ENCODE data around the gene MED12L.
"Not testable (repeated sequence)": the region's sequence is repeated elsewhere in the genome, so short reads cannot be mapped to it uniquely, and the experiment has no call there.

MED12L gene

DNA sequence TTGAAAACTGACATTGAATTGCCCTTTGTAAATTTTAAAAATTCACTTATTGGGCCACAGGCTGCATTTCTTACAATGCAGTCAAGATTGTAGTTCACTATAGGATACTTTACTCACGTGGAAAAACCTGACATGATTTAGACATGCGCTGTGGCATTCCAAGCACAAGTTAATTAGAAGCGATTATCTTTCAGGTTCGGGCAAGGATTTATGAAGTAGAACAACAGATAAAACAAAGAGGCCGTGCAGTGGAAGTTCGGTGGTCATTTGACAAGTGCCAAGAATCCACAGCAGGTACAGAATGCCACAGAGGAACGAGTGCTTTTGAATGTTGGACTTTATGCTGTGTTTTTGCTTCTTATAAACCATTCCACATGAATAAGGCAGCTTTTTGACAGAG lies 79.8 kb downstream of the MED12L start:
- H3K79me2 ChIP-seq (ENCODE audit: insufficient read depth, low read depth) = no peaks in the 10 kb centered on the region
- no peak overlapping the region for H3K4me3 ChIP-seq (IDR thresholded peaks at IDR 0.05; ENCODE audit: insufficient read depth, low read depth, low read length)
- H2AFZ ChIP-seq (ENCODE audit: low read depth) = no peak overlapping the region
- H3K36me3 ChIP-seq (ENCODE audit: insufficient read depth) = no peaks in the 10 kb centered on the region
- peaks cover 21% of the 10 kb centered on the region for H3K4me1 ChIP-seq (ENCODE audit: low read depth, poor library complexity, severe bottlenecking)
- H3K27me3 ChIP-seq (ENCODE audit: insufficient read depth, low read depth) = no peaks in the 10 kb centered on the region
- no peak overlapping the region for H3K27ac ChIP-seq
- TF ChIP-seq, protein P1, sequence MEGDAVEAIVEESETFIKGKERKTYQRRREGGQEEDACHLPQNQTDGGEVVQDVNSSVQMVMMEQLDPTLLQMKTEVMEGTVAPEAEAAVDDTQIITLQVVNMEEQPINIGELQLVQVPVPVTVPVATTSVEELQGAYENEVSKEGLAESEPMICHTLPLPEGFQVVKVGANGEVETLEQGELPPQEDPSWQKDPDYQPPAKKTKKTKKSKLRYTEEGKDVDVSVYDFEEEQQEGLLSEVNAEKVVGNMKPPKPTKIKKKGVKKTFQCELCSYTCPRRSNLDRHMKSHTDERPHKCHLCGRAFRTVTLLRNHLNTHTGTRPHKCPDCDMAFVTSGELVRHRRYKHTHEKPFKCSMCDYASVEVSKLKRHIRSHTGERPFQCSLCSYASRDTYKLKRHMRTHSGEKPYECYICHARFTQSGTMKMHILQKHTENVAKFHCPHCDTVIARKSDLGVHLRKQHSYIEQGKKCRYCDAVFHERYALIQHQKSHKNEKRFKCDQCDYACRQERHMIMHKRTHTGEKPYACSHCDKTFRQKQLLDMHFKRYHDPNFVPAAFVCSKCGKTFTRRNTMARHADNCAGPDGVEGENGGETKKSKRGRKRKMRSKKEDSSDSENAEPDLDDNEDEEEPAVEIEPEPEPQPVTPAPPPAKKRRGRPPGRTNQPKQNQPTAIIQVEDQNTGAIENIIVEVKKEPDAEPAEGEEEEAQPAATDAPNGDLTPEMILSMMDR (conservative IDR thresholded peaks at IDR 0.05; ENCODE audit: low read depth, low read length) = no peak
- H4K20me1 ChIP-seq (ENCODE audit: insufficient read depth) = no peaks in the 10 kb centered on the region
- no peak overlapping the region for H3K9ac ChIP-seq
- no peak overlapping the region for H3K4me2 ChIP-seq

DNA sequence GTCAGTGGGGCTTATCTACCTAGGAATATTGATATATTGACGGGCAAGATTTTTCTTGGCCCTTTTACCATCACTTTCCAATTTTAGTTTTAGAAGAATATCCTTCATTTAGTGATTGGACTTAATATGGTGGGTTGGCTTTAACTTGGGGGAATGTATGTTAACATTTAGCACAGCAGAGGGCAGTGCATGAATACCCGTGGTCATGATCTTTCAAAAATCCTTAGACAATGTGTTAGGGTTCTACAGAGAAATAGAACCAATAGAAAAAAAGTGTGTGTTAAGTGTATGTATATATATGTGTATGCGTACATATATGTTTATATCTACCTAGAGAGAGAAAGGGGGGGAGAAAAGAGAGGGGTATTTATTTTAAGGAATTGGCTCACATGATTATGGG lies 80.7 kb downstream of the MED12L start:
- peaks cover 31% of the 10 kb centered on the region for H3K4me1 ChIP-seq (ENCODE audit: low read depth, poor library complexity, severe bottlenecking)
- no peak overlapping the region for H3K27ac ChIP-seq
- H3K4me3 ChIP-seq (IDR thresholded peaks at IDR 0.05; ENCODE audit: insufficient read depth, low read depth, low read length) = no peak overlapping the region
- H3K27me3 ChIP-seq (ENCODE audit: insufficient read depth, low read depth) = no peaks in the 10 kb centered on the region
- H2AFZ ChIP-seq (ENCODE audit: low read depth) = no peak overlapping the region
- H3K79me2 ChIP-seq (ENCODE audit: insufficient read depth, low read depth) = no peaks in the 10 kb centered on the region
- no peaks in the 10 kb centered on the region for H4K20me1 ChIP-seq (ENCODE audit: insufficient read depth)
- H3K36me3 ChIP-seq (ENCODE audit: insufficient read depth) = no peaks in the 10 kb centered on the region
- H3K9ac ChIP-seq = no peak overlapping the region
- H3K4me2 ChIP-seq = no peak overlapping the region
- TF ChIP-seq, protein P1 (conservative IDR thresholded peaks at IDR 0.05; ENCODE audit: low read depth, low read length) = peak; percentile 51

DNA sequence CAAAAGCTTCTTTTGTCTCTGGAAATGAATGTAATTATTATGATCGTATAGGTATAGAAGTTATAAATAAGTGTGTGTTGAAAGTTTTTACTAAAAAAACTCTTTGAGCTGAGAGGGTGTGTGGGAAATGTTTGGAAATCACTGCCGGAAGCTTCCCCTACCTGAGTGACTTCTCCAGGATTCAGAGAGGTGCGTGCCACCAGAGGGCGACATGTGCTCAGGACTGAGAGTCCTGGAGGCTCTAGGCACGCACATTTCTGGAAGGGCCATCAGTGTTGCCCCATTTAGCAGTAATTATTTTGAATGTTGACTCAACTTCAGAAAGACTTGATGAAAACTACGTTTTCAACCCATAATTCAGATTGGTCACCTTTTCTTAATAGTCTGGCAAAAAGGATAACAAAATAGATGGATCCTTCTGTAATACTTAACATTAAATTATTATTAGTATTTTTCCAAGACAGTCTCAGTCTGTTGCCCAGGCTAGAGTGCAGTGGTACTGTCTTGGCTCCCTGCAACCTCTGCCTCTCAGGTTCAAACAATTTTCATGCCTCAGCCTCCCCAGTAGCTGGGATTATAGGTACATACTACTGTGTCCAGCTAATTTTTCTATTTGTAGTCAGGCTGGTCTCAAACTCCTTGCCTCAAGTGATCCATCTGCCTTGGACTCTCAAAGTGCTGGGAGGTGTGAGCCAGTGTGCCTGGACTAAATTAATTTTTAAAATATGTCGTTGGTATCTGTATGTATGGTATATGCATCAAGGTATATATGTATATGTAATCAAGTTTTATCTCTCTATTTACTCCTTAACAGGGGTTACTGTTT lies 83.0 kb downstream of the MED12L start:
- TF ChIP-seq, protein P1 (conservative IDR thresholded peaks at IDR 0.05; ENCODE audit: low read depth, low read length) = peak; percentile 91
- H3K4me2 ChIP-seq = no peak overlapping the region
- H3K27me3 ChIP-seq (ENCODE audit: insufficient read depth, low read depth) = no peaks in the 10 kb centered on the region
- no peak overlapping the region for H2AFZ ChIP-seq (ENCODE audit: low read depth)
- H3K36me3 ChIP-seq (ENCODE audit: insufficient read depth) = no peaks in the 10 kb centered on the region
- H4K20me1 ChIP-seq (ENCODE audit: insufficient read depth) = no peaks in the 10 kb centered on the region
- H3K79me2 ChIP-seq (ENCODE audit: insufficient read depth, low read depth) = no peaks in the 10 kb centered on the region
- H3K27ac ChIP-seq = no peak overlapping the region
- H3K4me1 ChIP-seq (ENCODE audit: low read depth, poor library complexity, severe bottlenecking) = peaks cover 44% of the 10 kb centered on the region
- H3K9ac ChIP-seq = no peak overlapping the region
- no peak overlapping the region for H3K4me3 ChIP-seq (IDR thresholded peaks at IDR 0.05; ENCODE audit: insufficient read depth, low read depth, low read length)

DNA sequence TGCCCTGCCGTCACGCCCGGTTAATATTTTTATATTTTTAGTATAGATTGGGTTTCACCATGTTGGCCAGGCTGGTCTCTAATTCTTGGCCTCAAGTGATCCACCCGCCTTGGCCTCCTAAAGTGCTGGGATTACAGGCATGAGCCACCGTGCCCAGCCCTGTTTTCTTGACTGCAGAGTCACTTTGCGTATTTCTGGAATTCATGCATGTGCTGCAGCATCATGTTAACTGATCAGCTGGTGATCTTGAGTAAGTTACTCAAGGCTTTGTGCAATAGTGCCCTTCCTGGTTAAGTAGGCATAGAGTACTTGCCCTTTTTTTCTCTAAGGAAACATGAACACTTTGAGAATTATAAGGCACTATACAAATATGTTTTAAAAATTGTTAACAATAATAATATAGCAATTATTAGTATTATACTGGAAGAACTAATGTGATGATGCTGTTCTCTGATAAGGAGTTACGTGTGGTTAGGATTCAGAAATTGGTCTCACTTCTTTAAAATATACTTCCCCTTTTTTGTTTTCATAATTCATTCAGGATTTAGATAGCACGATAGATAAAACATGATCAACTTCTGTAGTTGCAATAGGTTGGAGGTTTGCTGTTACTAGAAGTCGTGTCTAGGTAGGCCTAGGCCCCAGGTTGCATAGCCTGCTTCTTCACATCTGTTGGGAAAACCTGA lies 83.9 kb downstream of the MED12L start:
- H3K27me3 ChIP-seq (ENCODE audit: insufficient read depth, low read depth) = no peaks in the 10 kb centered on the region
- H3K9ac ChIP-seq = no peak overlapping the region
- peaks cover 44% of the 10 kb centered on the region for H3K4me1 ChIP-seq (ENCODE audit: low read depth, poor library complexity, severe bottlenecking)
- H3K79me2 ChIP-seq (ENCODE audit: insufficient read depth, low read depth) = no peaks in the 10 kb centered on the region
- no peak overlapping the region for H3K4me3 ChIP-seq (IDR thresholded peaks at IDR 0.05; ENCODE audit: insufficient read depth, low read depth, low read length)
- no peaks in the 10 kb centered on the region for H4K20me1 ChIP-seq (ENCODE audit: insufficient read depth)
- peak overlapping the region; percentile 52 for H3K4me2 ChIP-seq
- no peaks in the 10 kb centered on the region for H3K36me3 ChIP-seq (ENCODE audit: insufficient read depth)
- TF ChIP-seq, protein P1 (conservative IDR thresholded peaks at IDR 0.05; ENCODE audit: low read depth, low read length) = no peak
- H2AFZ ChIP-seq (ENCODE audit: low read depth) = no peak overlapping the region
- peak overlapping the region; percentile 6; the same call in 1 of the 2 replicates for H3K27ac ChIP-seq

DNA sequence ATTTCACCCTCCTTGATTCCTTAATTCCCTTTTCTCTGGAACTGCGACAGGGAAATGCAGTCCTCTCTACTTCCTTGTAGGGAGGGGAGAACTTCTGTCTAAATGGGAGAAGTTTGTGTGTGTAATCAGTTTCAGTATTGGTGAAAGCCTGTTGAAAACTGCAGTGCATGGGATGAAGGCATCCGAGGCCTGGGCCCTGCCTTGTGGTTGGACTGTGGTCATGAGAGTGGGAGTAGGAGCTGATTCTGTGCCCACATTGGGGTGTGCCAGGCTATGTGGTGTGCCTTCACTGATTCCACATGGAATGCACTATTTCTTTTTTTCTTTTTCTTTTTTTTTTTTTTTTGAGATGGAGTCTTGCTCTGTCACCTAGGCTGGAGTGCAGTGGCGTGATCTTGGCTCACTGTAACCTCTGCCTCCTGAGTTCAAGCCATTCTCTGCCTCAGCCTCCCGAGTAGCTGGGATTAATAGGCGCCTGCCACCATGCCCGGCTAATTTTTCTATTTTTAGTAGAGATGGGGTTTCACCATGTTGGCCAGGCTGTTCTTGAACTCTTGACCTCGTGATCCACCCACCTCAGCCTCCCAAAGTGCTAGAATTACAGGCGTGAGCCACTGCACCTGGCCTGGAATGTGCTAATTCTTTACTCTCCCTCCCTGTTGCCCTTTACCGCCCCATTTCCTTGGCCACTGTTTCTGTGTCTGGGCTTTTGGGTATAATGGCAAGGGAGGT lies 84.7 kb downstream of the MED12L start:
- not testable (repeated sequence) for H3K79me2 ChIP-seq (ENCODE audit: insufficient read depth, low read depth); H3K27me3 ChIP-seq (ENCODE audit: insufficient read depth, low read depth); H3K9ac ChIP-seq; H3K36me3 ChIP-seq (ENCODE audit: insufficient read depth); H2AFZ ChIP-seq (ENCODE audit: low read depth); H3K4me3 ChIP-seq (IDR thresholded peaks at IDR 0.05; ENCODE audit: insufficient read depth, low read depth, low read length); H4K20me1 ChIP-seq (ENCODE audit: insufficient read depth)
- peak overlapping the region; percentile 52 for H3K4me2 ChIP-seq
- peak overlapping the region; percentile 6; the same call in 1 of the 2 replicates for H3K27ac ChIP-seq
- peaks cover 44% of the 10 kb centered on the region for H3K4me1 ChIP-seq (ENCODE audit: low read depth, poor library complexity, severe bottlenecking)
